CD4-positive, alpha-beta T cell (primary cell): ENCODE results near the gene ACTR1A. TPM values are rescaled to one million over a fixed set of nuclear protein-coding genes. Genes with fewer than 3 reads are reported as not detected.

Experiments used
- ATAC-seq: fragments of 200-7000 bp; cut with Tn5 transposase; one replicate; pipeline ENCODE4 v1.10.0; 2022; ENCODE audit warnings: mild to moderate bottlenecking; ENCODE audit not compliant: poor library complexity
- CTCF ChIA-PET: fragments of 350-600 bp; sonication (Branson Sonifier 250); formaldehyde crosslinking; loops from one replicate; lab custom pipeline; 2021; ENCODE audit warnings: antibody characterized with exemption, inconsistent platforms; lab: Charles Lee
- POLR2A ChIA-PET: fragments of 350-600 bp; sonication (Branson Sonifier 250); formaldehyde crosslinking; loops from one replicate; lab custom pipeline; 2021; ENCODE audit warnings: antibody characterized with exemption, inconsistent platforms; lab: Charles Lee
- DNase-seq, 14 experiments: peaks; one replicate each; pipeline ENCODE4 v3.0.0-alpha.2; 2013 to 2020; ENCODE audit warnings: mixed read lengths in 2 of 14
- H3K27ac ChIP-seq, 2 donors: one replicate each; pipeline versions ENCODE4 v1.5.1 to v1.7.0; 2013; ENCODE audit warnings: low read length in 2 of 2, low read depth in 1 of 2, mild to moderate bottlenecking in 1 of 2
- H3K27me3 ChIP-seq, 2 experiments: 1 replicate in 1 of 2; 2 replicates in 1 of 2; pipeline versions ENCODE4 v1.6.1 to v1.7.0; 2013; ENCODE audit warnings: low read length in 2 of 2, control low read depth in 1 of 2, mild to moderate bottlenecking in 1 of 2, moderate library complexity in 1 of 2; ENCODE audit not compliant: insufficient read depth in 2 of 2, control insufficient read depth in 1 of 2
- H3K36me3 ChIP-seq: one replicate; pipeline ENCODE4 v1.6.1; 2013; ENCODE audit warnings: low read length, control low read depth; ENCODE audit not compliant: insufficient read depth
- H3K4me1 ChIP-seq: one replicate; pipeline ENCODE4 v1.6.1; 2013; ENCODE audit warnings: low read length, control low read depth; ENCODE audit not compliant: insufficient read depth
- H3K4me3 ChIP-seq: one replicate; pipeline ENCODE4 v1.5.1; 2013; ENCODE audit warnings: mild to moderate bottlenecking, low read length, moderate library complexity
- H3K9me3 ChIP-seq, 2 experiments: 1 replicate in 1 of 2; 2 replicates in 1 of 2; pipeline versions ENCODE4 v1.6.1 to v1.7.0; 2013; ENCODE audit warnings: low read length in 2 of 2, mild to moderate bottlenecking in 2 of 2, control low read depth in 1 of 2, moderate library complexity in 1 of 2; ENCODE audit not compliant: control insufficient read depth in 1 of 2, insufficient read depth in 1 of 2
- H3K27ac Mint-ChIP-seq: one replicate; pipeline ENCODE4 v1.8.0; 2020; ENCODE audit warnings: mixed read lengths
- H3K27me3 Mint-ChIP-seq: one replicate; pipeline ENCODE4 v1.8.0; 2021; ENCODE audit warnings: mixed read lengths
- H3K36me3 Mint-ChIP-seq: one replicate; pipeline ENCODE4 v1.8.0; 2021; ENCODE audit warnings: low read depth, mixed read lengths
- H3K4me1 Mint-ChIP-seq: one replicate; pipeline ENCODE4 v1.8.0; 2021; ENCODE audit warnings: low read depth, mixed read lengths
- H3K4me3 Mint-ChIP-seq: one replicate; pipeline ENCODE4 v1.8.0; 2020; ENCODE audit warnings: mild to moderate bottlenecking, mixed read lengths
- H3K9me3 Mint-ChIP-seq: one replicate; pipeline ENCODE4 v1.8.0; 2020; ENCODE audit warnings: mixed read lengths
- intact Hi-C, 2 experiments: fragments of 100-400 bp; cut with DNase I in 1 of 2; cut with micrococcal nuclease in 1 of 2; formaldehyde crosslinking; loops; one replicate each; pipeline versions ENCODE4 v1.15.1 to v1.9.0; 2023 to 2025; cut with DNase I, micrococcal nuclease
- total RNA-seq, 174 experiments: library from RNA in 2 of 174; stranded (reverse) in 2 of 174; gene quantifications; one replicate each; pipeline ENCODE4 v1.2.3 and lab custom pipeline; 2021 to 2026
- TF ChIP-seq, protein P1 (sequence below): fragments of 200-600 bp; IDR thresholded peaks from one replicate; pipeline ENCODE4 v1.8.0; 2022; ENCODE audit warnings: antibody characterized with exemption, mild to moderate bottlenecking

Gene ACTR1A
- total RNA-seq, 2 experiments from 2014 or later: 43.3 to 46.3 TPM

- H3K9me3 ChIP-seq: no peaks in the 10 kb centered on the region
- no peaks in the 10 kb centered on the region for H3K27me3 ChIP-seq
- peak; percentile 78 to 98 (median 88) for DNase-seq
- H3K4me3 ChIP-seq: peak overlapping the region; percentile 83
- peaks cover 41% of the 10 kb centered on the region for H3K4me1 ChIP-seq
- no peaks in the 10 kb centered on the region for H3K9me3 Mint-ChIP-seq
- H3K36me3 ChIP-seq: peaks cover 7% of the 10 kb centered on the region
- H3K4me1 Mint-ChIP-seq: peaks cover 21% of the 10 kb centered on the region
- H3K27me3 Mint-ChIP-seq: no peaks in the 10 kb centered on the region
- peak overlapping the region; percentile 78 for H3K27ac Mint-ChIP-seq
- ChIA-PET CTCF (interaction anchor here (0.7 to 4.1 kb wide), 8 partner anchors 10 to 499 kb away, joined by 3 to 19 read pairs (median 6); partner anchors contain the start of gene FBXL15), POLR2A (interaction anchor here (0.6 to 6.8 kb wide), 29 partner anchors 8 to 1452 kb away, joined by 3 to 131 read pairs (median 5); partner anchors contain the start of genes ACTR1A, CUEDC2, FBXL15 and GBF1)
- TF ChIP-seq, protein P1, sequence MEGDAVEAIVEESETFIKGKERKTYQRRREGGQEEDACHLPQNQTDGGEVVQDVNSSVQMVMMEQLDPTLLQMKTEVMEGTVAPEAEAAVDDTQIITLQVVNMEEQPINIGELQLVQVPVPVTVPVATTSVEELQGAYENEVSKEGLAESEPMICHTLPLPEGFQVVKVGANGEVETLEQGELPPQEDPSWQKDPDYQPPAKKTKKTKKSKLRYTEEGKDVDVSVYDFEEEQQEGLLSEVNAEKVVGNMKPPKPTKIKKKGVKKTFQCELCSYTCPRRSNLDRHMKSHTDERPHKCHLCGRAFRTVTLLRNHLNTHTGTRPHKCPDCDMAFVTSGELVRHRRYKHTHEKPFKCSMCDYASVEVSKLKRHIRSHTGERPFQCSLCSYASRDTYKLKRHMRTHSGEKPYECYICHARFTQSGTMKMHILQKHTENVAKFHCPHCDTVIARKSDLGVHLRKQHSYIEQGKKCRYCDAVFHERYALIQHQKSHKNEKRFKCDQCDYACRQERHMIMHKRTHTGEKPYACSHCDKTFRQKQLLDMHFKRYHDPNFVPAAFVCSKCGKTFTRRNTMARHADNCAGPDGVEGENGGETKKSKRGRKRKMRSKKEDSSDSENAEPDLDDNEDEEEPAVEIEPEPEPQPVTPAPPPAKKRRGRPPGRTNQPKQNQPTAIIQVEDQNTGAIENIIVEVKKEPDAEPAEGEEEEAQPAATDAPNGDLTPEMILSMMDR: no peak
- ATAC-seq: peak; percentile 77
- peak overlapping the region; percentile 79 to 80 for H3K27ac ChIP-seq
- intact Hi-C loops: loop anchor here (1.0 to 5.0 kb wide), 6 partner anchors 10 to 56 kb away; partner anchors contain the start of genes ACTR1A (in 1 of the 2), CUEDC2 (in 1 of the 2), NFKB2 (in 1 of the 2) and SUFU (in 1 of the 2)
- H3K4me3 Mint-ChIP-seq: peak overlapping the region; percentile 94
- H3K36me3 Mint-ChIP-seq: peaks cover 29% of the 10 kb centered on the region
Measured at GRCh38 chr10:102450374-102451104, 52.0 kb downstream of the ACTR1A start.

GRCh38 chr10:102450124-102450373, 52.5 kb downstream of the ACTR1A start:
- H3K9me3 ChIP-seq: no peaks in the 10 kb centered on the region
- Mint-ChIP-seq H3K27me3 (no peaks in the 10 kb centered on the region), H3K9me3 (no peaks in the 10 kb centered on the region), H3K4me1 (peaks cover 21% of the 10 kb centered on the region), H3K4me3 (peak overlapping the region; percentile 94), H3K36me3 (peaks cover 25% of the 10 kb centered on the region), H3K27ac (peak overlapping the region; percentile 78)
- no peaks in the 10 kb centered on the region for H3K27me3 ChIP-seq
- H3K27ac ChIP-seq: peak overlapping the region; percentile 79 to 80
- peaks cover 3% of the 10 kb centered on the region for H3K36me3 ChIP-seq
- intact Hi-C loops: loop anchor here (1.0 to 5.0 kb wide), 5 partner anchors 17 to 56 kb away; partner anchors contain the start of genes ACTR1A (in 1 of the 2), CUEDC2 (in 1 of the 2), NFKB2 (in 1 of the 2) and SUFU (in 1 of the 2)
- CTCF ChIA-PET: interaction anchor here (0.7 to 4.1 kb wide), 7 partner anchors 11 to 500 kb away, joined by 3 to 19 read pairs (median 4); partner anchors contain the start of gene FBXL15
- ATAC-seq: no peak
- POLR2A ChIA-PET: interaction anchor here (0.6 to 6.8 kb wide), 25 partner anchors 11 to 331 kb away, joined by 3 to 131 read pairs (median 5); partner anchors contain the start of genes ACTR1A, CUEDC2, FBXL15 and GBF1
- H3K4me3 ChIP-seq: peak overlapping the region; percentile 83
- DNase-seq: no peak
- H3K4me1 ChIP-seq: peaks cover 41% of the 10 kb centered on the region
- TF ChIP-seq, protein P1: no peak

- intact Hi-C loops: loop anchor here (1.0 to 5.0 kb wide), 6 partner anchors 15 to 55 kb away; partner anchors contain the start of genes ACTR1A (in 1 of the 2), CUEDC2 (in 1 of the 2), NFKB2 (in 1 of the 2) and SUFU (in 1 of the 2)
- Mint-ChIP-seq H3K9me3 (no peaks in the 10 kb centered on the region), H3K27ac (peak overlapping the region; percentile 78), H3K4me3 (peak overlapping the region; percentile 94), H3K36me3 (peaks cover 22% of the 10 kb centered on the region), H3K4me1 (peaks cover 21% of the 10 kb centered on the region), H3K27me3 (no peaks in the 10 kb centered on the region)
- Histone ChIP-seq H3K4me3 (peak overlapping the region; percentile 83), H3K9me3 (no peaks in the 10 kb centered on the region), H3K36me3 (peaks cover 3% of the 10 kb centered on the region), H3K27ac (peak overlapping the region; percentile 79 to 80), H3K27me3 (no peaks in the 10 kb centered on the region), H3K4me1 (peaks cover 41% of the 10 kb centered on the region)
- ChIA-PET CTCF (interaction anchor here (0.7 to 4.1 kb wide), 7 partner anchors 12 to 500 kb away, joined by 3 to 19 read pairs (median 4); partner anchors contain the start of gene FBXL15), POLR2A (interaction anchor here (1.0 to 6.8 kb wide), 19 partner anchors 12 to 331 kb away, joined by 3 to 131 read pairs (median 6); partner anchors contain the start of genes ACTR1A, CUEDC2, FBXL15 and GBF1)
- DNase-seq (peak; percentile 73 to 95 (median 84)), ATAC-seq (peak; percentile 74)
- TF ChIP-seq, protein P1: no peak
Measured at GRCh38 chr10:102449321-102450123, 53.0 kb downstream of the ACTR1A start.
